Stimulated activated CD4-positive, alpha-beta T cell treated with anti-CD3 and anti-CD28 coated beads, TNF-alpha, amount 100 ng/mL, for 4 hours (primary cell): Measurements from ENCODE around the gene L3MBTL3.

ENCODE experiments used
- DNase-seq, 3 experiments: peaks; one replicate each; pipeline ENCODE4 v3.0.0-alpha.2; 2020; ENCODE audit warnings: low read depth in 3 of 3

Gene L3MBTL3

GRCh38 chr6:130018292-130018743, at the start of gene L3MBTL3:
Gene L3MBTL3, plus strand, starts transcription at chr6:130018581. Its CDS starts 24,119 bp downstream, at chr6:130042700.
- peak; percentile 72 to 79 (median 75) for DNase-seq

GRCh38 chr6:129969064-129969463, 49.3 kb upstream of the L3MBTL3 start:
- DNase-seq = no peak

- DNase-seq = no peak
Measured at GRCh38 chr6:129976110-129976509, 42.3 kb upstream of the L3MBTL3 start.

- no peak for DNase-seq
Measured at GRCh38 chr6:129978148-129978916, 40.0 kb upstream of the L3MBTL3 start.

- DNase-seq = no peak
Measured at GRCh38 chr6:129980821-129981220, 37.6 kb upstream of the L3MBTL3 start.

- DNase-seq = no peak
Measured at GRCh38 chr6:129981598-129981997, 36.8 kb upstream of the L3MBTL3 start.

- no peak for DNase-seq
Measured at GRCh38 chr6:129989396-129989795, 29.0 kb upstream of the L3MBTL3 start.

GRCh38 chr6:129992881-129993280, 25.5 kb upstream of the L3MBTL3 start:
- DNase-seq = no peak

GRCh38 chr6:129994410-129994809, 24.0 kb upstream of the L3MBTL3 start:
- no peak for DNase-seq

- DNase-seq = no peak
Measured at GRCh38 chr6:129996387-129996786, 22.0 kb upstream of the L3MBTL3 start.

GRCh38 chr6:130000526-130001421, 17.6 kb upstream of the L3MBTL3 start:
- DNase-seq = no peak

GRCh38 chr6:130008236-130008873, 10.0 kb upstream of the L3MBTL3 start:
- no peak for DNase-seq

- no peak for DNase-seq
Measured at GRCh38 chr6:130009146-130009545, 9.2 kb upstream of the L3MBTL3 start.

- no peak for DNase-seq
Measured at GRCh38 chr6:130010387-130010786, 8.0 kb upstream of the L3MBTL3 start.

- no peak for DNase-seq
Measured at GRCh38 chr6:130012728-130013127, 5.7 kb upstream of the L3MBTL3 start.

- DNase-seq = peak in 2 of 3 experiments; percentile 13 to 26
Measured at GRCh38 chr6:130018744-130019325, 454 bp downstream of the L3MBTL3 start.

GRCh38 chr6:130019326-130020072, 1.1 kb downstream of the L3MBTL3 start:
- peak in 2 of 3 experiments; percentile 9 to 26 for DNase-seq

GRCh38 chr6:130020073-130020906, 1.9 kb downstream of the L3MBTL3 start:
- peak in 2 of 3 experiments; percentile 18 to 28 for DNase-seq

GRCh38 chr6:130020907-130021629, 2.7 kb downstream of the L3MBTL3 start:
- peak; percentile 37 to 64 (median 64) for DNase-seq
